ENCODE measurements around the gene FLII. TPM values are rescaled to one million over a fixed set of nuclear protein-coding genes. Genes with fewer than 3 reads are reported as not detected.

Gene FLII
- total RNA-seq, 1 donor from 2014 or later: 327 TPM

DNA sequence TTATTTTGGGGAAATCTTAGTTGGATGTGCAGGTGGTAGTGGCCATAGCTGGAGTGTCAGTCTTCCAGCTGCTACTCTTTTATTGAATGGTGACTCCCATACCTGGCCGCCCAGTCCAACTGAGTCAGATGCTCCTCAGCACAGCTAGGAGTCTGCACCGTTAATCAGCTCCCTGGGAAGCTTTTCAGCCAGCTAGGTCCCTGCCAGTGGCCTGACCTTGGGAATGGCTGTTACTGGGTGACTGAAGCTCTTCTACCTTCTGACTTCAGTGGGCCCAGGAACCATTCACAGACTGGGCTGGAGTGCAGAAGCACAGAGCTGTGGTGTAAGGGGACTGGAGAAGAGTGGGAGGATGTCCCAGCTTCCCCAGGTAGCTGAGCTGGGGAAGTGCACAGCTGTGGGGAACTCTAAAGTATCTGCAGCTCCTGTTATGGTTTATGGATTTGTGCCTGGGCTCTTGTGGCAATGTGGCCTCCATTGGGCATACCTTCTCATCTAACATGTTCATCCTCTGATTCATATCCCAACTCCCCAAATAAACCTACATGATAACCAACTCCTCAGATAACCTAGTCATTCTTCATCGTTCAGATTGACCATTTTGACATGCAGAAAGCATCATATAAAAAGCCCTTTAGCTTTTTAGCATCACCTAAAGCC lies 60.9 kb downstream of the FLII start:
- Histone ChIP-seq H3K9me3 (no peaks in the 10 kb centered on the region), H3K27ac (no peak overlapping the region), H3K36me3 (peaks cover 70% of the 10 kb centered on the region), H3K27me3 (ENCODE audit: low read depth) (no peaks in the 10 kb centered on the region), H3K4me1 (peaks cover 30% of the 10 kb centered on the region), H3K4me3 (no peak overlapping the region)
- intact Hi-C loops (cut with DNase I): no loop called here
- no peak for DNase-seq
- no peak for ATAC-seq
- TF ChIP-seq, protein P1, sequence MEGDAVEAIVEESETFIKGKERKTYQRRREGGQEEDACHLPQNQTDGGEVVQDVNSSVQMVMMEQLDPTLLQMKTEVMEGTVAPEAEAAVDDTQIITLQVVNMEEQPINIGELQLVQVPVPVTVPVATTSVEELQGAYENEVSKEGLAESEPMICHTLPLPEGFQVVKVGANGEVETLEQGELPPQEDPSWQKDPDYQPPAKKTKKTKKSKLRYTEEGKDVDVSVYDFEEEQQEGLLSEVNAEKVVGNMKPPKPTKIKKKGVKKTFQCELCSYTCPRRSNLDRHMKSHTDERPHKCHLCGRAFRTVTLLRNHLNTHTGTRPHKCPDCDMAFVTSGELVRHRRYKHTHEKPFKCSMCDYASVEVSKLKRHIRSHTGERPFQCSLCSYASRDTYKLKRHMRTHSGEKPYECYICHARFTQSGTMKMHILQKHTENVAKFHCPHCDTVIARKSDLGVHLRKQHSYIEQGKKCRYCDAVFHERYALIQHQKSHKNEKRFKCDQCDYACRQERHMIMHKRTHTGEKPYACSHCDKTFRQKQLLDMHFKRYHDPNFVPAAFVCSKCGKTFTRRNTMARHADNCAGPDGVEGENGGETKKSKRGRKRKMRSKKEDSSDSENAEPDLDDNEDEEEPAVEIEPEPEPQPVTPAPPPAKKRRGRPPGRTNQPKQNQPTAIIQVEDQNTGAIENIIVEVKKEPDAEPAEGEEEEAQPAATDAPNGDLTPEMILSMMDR (IDR thresholded peaks at IDR 0.05): no peak

DNA sequence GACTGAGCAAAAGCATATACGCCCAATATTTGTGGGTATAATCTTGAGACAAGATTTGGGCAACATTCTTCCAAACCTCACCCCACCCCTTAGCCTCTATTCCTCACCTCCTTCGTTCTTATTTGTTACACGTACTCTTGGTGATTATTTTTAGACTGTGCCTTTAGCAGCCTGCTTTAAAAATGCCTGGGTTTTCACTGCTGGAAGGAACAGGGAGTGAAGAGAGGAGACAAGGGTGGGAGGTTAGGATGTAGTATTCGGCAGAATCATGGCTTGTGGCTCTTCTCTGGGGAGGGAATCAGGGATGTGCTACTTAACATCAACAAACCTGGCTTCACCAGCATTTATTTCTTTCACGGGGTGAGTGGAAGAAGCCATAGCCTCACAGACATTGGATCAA lies 63.3 kb downstream of the FLII start:
- no peak overlapping the region for H3K4me3 ChIP-seq
- no peaks in the 10 kb centered on the region for H3K27me3 ChIP-seq (ENCODE audit: low read depth)
- no peaks in the 10 kb centered on the region for H3K9me3 ChIP-seq
- peaks cover 51% of the 10 kb centered on the region for H3K4me1 ChIP-seq
- H3K36me3 ChIP-seq: peaks cover 63% of the 10 kb centered on the region
- TF ChIP-seq, protein P1 (IDR thresholded peaks at IDR 0.05): no peak
- ATAC-seq: no peak
- no peak for DNase-seq
- intact Hi-C loops (cut with DNase I): no loop called here
- no peak overlapping the region for H3K27ac ChIP-seq

Other genes with a start within 250 kb of the FLII start
- 22.9 TPM for gene ATPAF2, start 219.6 kb downstream of the FLII start, total RNA-seq
- 11.9 TPM for gene GID4, start 219.3 kb downstream of the FLII start, total RNA-seq
- gene DRG2, start 170.8 kb downstream of the FLII start, total RNA-seq: 29.2 TPM
- 3.3 TPM for gene MYO15A, start 150.0 kb downstream of the FLII start, total RNA-seq
- 100 TPM for gene ALKBH5, start 74.9 kb downstream of the FLII start, total RNA-seq
- 12.0 TPM for gene LLGL1, start 33.1 kb downstream of the FLII start, total RNA-seq
- gene MIEF2, start 1.9 kb upstream of the FLII start, total RNA-seq: 9.5 TPM
- gene TOP3A, start 56.3 kb upstream of the FLII start, total RNA-seq: 31.2 TPM
- gene SMCR8, start 56.6 kb upstream of the FLII start, total RNA-seq: 30.1 TPM
- gene SHMT1, start 104.8 kb upstream of the FLII start, total RNA-seq: 33.1 TPM
- 2.8 TPM for gene EVPLL, start 119.0 kb upstream of the FLII start, total RNA-seq
- 0.47 TPM for gene LGALS9C, start 218.1 kb upstream of the FLII start, total RNA-seq